CD14-positive monocyte (primary cell): ENCODE measurements around the gene SKIL. TPM values are rescaled to one million over a fixed set of nuclear protein-coding genes. Genes with fewer than 3 reads are reported as not detected.

Experiments
- DNase-seq, 3 donors: peaks; one replicate each; pipeline ENCODE4 v3.0.0-alpha.2; 2011 to 2022
- H2AFZ ChIP-seq: 2 replicates; pipeline ENCODE4 v1.6.0; 2012; ENCODE audit warnings: mild to moderate bottlenecking, low read depth, low read length, inconsistent platforms; ENCODE audit not compliant: insufficient read depth, poor library complexity, severe bottlenecking
- H3K27ac ChIP-seq, 2 donors: 1 replicate in 1 of 2; 2 replicates in 1 of 2; pipeline ENCODE4 v1.5.1; 2012 to 2013; ENCODE audit warnings: low read length in 2 of 2, control low read depth in 1 of 2, inconsistent platforms in 1 of 2, low read depth in 1 of 2, mild to moderate bottlenecking in 1 of 2
- H3K27me3 ChIP-seq, 2 donors: one replicate each; pipeline versions ENCODE4 v1.6.0 to v1.6.1; 2011 to 2013; ENCODE audit warnings: low read length in 2 of 2; ENCODE audit not compliant: control insufficient read depth in 2 of 2, insufficient read depth in 2 of 2
- H3K36me3 ChIP-seq, 2 donors: replicated peaks in 1 of 2; 1 replicate in 1 of 2; 2 replicates in 1 of 2; pipeline versions ENCODE4 v1.5.1 to v1.6.1; 2012 to 2013; ENCODE audit warnings: low read length in 2 of 2, control low read depth in 1 of 2, inconsistent platforms in 1 of 2, mild to moderate bottlenecking in 1 of 2; ENCODE audit not compliant: insufficient read depth in 2 of 2, control insufficient read depth in 1 of 2
- H3K4me1 ChIP-seq, 2 donors: 1 replicate in 1 of 2; 2 replicates in 1 of 2; pipeline versions ENCODE4 v1.5.1 to v1.6.1; 2012 to 2013; ENCODE audit warnings: low read length in 2 of 2, control low read depth in 1 of 2, inconsistent platforms in 1 of 2, mild to moderate bottlenecking in 1 of 2, moderate library complexity in 1 of 2; ENCODE audit not compliant: insufficient read depth in 2 of 2, control insufficient read depth in 1 of 2
- H3K4me2 ChIP-seq: replicated peaks from 2 replicates; pipeline ENCODE3; 2012; ENCODE audit warnings: low read length, moderate library complexity, mild to moderate bottlenecking; ENCODE audit not compliant: poor library complexity, severe bottlenecking; ENCODE audit errors: extremely low read depth
- H3K4me3 ChIP-seq, 3 experiments: fragments of 200-600 bp in 1 of 3; sonication (generic) in 1 of 3; replicated peaks in 1 of 3; 1 replicate in 2 of 3; 2 replicates in 1 of 3; pipeline ENCODE4 v1.5.1; 2011 to 2013; ENCODE audit warnings: low read length in 3 of 3, mild to moderate bottlenecking in 3 of 3, control low read depth in 2 of 3, low read depth in 2 of 3, inconsistent platforms in 1 of 3, moderate library complexity in 1 of 3
- H3K79me2 ChIP-seq: 2 replicates; pipeline ENCODE4 v1.6.0; 2012; ENCODE audit warnings: mild to moderate bottlenecking, control low read depth, inconsistent platforms, low read length, moderate library complexity; ENCODE audit not compliant: insufficient read depth
- H3K9ac ChIP-seq: 2 replicates; pipeline ENCODE4 v1.6.0; 2017; ENCODE audit warnings: low read length, mild to moderate bottlenecking; ENCODE audit not compliant: insufficient read depth, poor library complexity, severe bottlenecking
- H3K9me3 ChIP-seq, 2 donors: replicated peaks in 1 of 2; 1 replicate in 1 of 2; 2 replicates in 1 of 2; pipeline versions ENCODE4 v1.5.1 to v1.6.1; 2012 to 2013; ENCODE audit warnings: low read length in 2 of 2, control low read depth in 1 of 2; ENCODE audit not compliant: control insufficient read depth in 1 of 2, insufficient read depth in 1 of 2
- H4K20me1 ChIP-seq: 2 replicates; pipeline ENCODE4 v1.6.0; 2012; ENCODE audit warnings: mild to moderate bottlenecking, low read length, control low read depth, moderate library complexity; ENCODE audit not compliant: insufficient read depth
- H3K27ac Mint-ChIP-seq, 7 donors: one replicate each; pipeline ENCODE4 v1.8.0; 2020; ENCODE audit warnings: mild to moderate bottlenecking in 7 of 7, mixed read lengths in 7 of 7, moderate library complexity in 6 of 7, inconsistent platforms in 2 of 7
- H3K27me3 Mint-ChIP-seq, 3 donors: one replicate each; pipeline ENCODE4 v1.8.0; 2021 to 2022; ENCODE audit warnings: low read depth in 3 of 3, mild to moderate bottlenecking in 3 of 3, mixed read lengths in 3 of 3, moderate library complexity in 3 of 3, inconsistent platforms in 1 of 3
- H3K36me3 Mint-ChIP-seq, 2 donors: one replicate each; pipeline ENCODE4 v1.8.0; 2020; ENCODE audit warnings: mixed read lengths in 2 of 2, inconsistent platforms in 1 of 2, mild to moderate bottlenecking in 1 of 2
- H3K4me1 Mint-ChIP-seq: one replicate; pipeline ENCODE4 v1.8.0; 2020; ENCODE audit warnings: mild to moderate bottlenecking, mixed read lengths
- H3K4me3 Mint-ChIP-seq, 2 donors: one replicate each; pipeline ENCODE4 v1.8.0; 2020; ENCODE audit warnings: mild to moderate bottlenecking in 2 of 2, mixed read lengths in 2 of 2, moderate library complexity in 1 of 2
- H3K9me3 Mint-ChIP-seq, 7 donors: one replicate each; pipeline ENCODE4 v1.8.0; 2020 to 2022; ENCODE audit warnings: mixed read lengths in 7 of 7, mild to moderate bottlenecking in 6 of 7, moderate library complexity in 6 of 7, inconsistent platforms in 2 of 7
- WGBS: methylation state at CpG from one replicate; pipeline ENCODE4 v1.1.5; 2013; ENCODE audit warnings: missing lambda C conversion rate; ENCODE audit not compliant: insufficient coverage; 5-methylcytosine and 5-hydroxymethylcytosine counted together
- intact Hi-C, 2 donors: fragments of 100-400 bp; cut with micrococcal nuclease; formaldehyde crosslinking; loops; one replicate each; pipeline versions ENCODE4 v1.15.0 to v1.15.1; 2023
- polyA plus RNA-seq, 3 donors: library from polyadenylated mRNA; depleted of rRNA in 1 of 3; unstranded in 2 of 3; stranded (reverse) in 1 of 3; fragments of 300-500 nt in 2 of 3; fragments of >200 nt in 1 of 3; fragmentation: Illumina TruSeq in 2 of 3; gene quantifications; 1 replicate in 2 of 3; 2 replicates in 1 of 3; pipeline ENCODE4 v1.2.3, GENCODE V29; 2012 to 2021
- TF ChIP-seq, protein P1 (sequence below): fragments of 200-600 bp; IDR thresholded peaks from one replicate; pipeline ENCODE4 v1.8.0; 2022; ENCODE audit warnings: antibody characterized with exemption, mild to moderate bottlenecking

Gene SKIL
- polyA plus RNA-seq, 3 donors, result 7.5 to 13.4 (median 9.2) TPM

- H3K27ac Mint-ChIP-seq, result peak overlapping the region; percentile 65 to 85 (median 78)
- Histone ChIP-seq H3K36me3 (no peaks in the 10 kb centered on the region), H3K9me3 (no peaks in the 10 kb centered on the region), H3K79me2 (no peaks in the 10 kb centered on the region), H2AFZ (peak overlapping the region; percentile 9), H4K20me1 (no peaks in the 10 kb centered on the region), H3K4me2 (peak overlapping the region; percentile 33), H3K27ac (peak overlapping the region; percentile 13 to 52), H3K9ac (no peak overlapping the region), H3K27me3 (no peaks in the 10 kb centered on the region), H3K4me1 (peaks cover 17 to 22% of the 10 kb centered on the region in 2 donors), H3K4me3 (peak overlapping the region in 1 of 3 experiments; percentile 22)
- H3K36me3 Mint-ChIP-seq, result no peaks in the 10 kb centered on the region
- peak; percentile 67 to 74 (median 71) for DNase-seq
- 52% methylated on average over 3 of the region's 11 CpGs for WGBS
- intact Hi-C loops, result no loop called here
- H3K4me3 Mint-ChIP-seq, result peak overlapping the region; percentile 39 to 75
- TF ChIP-seq, protein P1, sequence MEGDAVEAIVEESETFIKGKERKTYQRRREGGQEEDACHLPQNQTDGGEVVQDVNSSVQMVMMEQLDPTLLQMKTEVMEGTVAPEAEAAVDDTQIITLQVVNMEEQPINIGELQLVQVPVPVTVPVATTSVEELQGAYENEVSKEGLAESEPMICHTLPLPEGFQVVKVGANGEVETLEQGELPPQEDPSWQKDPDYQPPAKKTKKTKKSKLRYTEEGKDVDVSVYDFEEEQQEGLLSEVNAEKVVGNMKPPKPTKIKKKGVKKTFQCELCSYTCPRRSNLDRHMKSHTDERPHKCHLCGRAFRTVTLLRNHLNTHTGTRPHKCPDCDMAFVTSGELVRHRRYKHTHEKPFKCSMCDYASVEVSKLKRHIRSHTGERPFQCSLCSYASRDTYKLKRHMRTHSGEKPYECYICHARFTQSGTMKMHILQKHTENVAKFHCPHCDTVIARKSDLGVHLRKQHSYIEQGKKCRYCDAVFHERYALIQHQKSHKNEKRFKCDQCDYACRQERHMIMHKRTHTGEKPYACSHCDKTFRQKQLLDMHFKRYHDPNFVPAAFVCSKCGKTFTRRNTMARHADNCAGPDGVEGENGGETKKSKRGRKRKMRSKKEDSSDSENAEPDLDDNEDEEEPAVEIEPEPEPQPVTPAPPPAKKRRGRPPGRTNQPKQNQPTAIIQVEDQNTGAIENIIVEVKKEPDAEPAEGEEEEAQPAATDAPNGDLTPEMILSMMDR, result no peak
- peaks cover 0 to 5% (median 2%) of the 10 kb centered on the region in 7 donors for H3K9me3 Mint-ChIP-seq
- H3K27me3 Mint-ChIP-seq, result peaks cover 0 to 3% (median 2%) of the 10 kb centered on the region in 3 donors
- peaks cover 16% of the 10 kb centered on the region for H3K4me1 Mint-ChIP-seq
Observed at GRCh38 chr3:170321321-170322034, 36.0 kb upstream of the SKIL start.

- H3K79me2 ChIP-seq, result no peaks in the 10 kb centered on the region
- TF ChIP-seq, protein P1, result no peak
- H3K4me1 ChIP-seq, result peaks cover 17 to 22% of the 10 kb centered on the region in 2 donors
- intact Hi-C loops, result no loop called here
- H3K27me3 Mint-ChIP-seq, result peaks cover 0 to 3% (median 0%) of the 10 kb centered on the region in 3 donors
- no peaks in the 10 kb centered on the region for H3K36me3 Mint-ChIP-seq
- H3K9me3 Mint-ChIP-seq, result peaks cover 0 to 7% (median 4%) of the 10 kb centered on the region in 7 donors
- H3K36me3 ChIP-seq, result no peaks in the 10 kb centered on the region
- H3K4me3 ChIP-seq, result no peak overlapping the region
- no peaks in the 10 kb centered on the region for H4K20me1 ChIP-seq
- no peaks in the 10 kb centered on the region for H3K27me3 ChIP-seq
- peak overlapping the region; percentile 6 for H2AFZ ChIP-seq
- H3K27ac ChIP-seq, result no peak overlapping the region
- H3K4me3 Mint-ChIP-seq, result no peak overlapping the region
- no peak overlapping the region for H3K4me2 ChIP-seq
- no peak for DNase-seq
- H3K4me1 Mint-ChIP-seq, result peaks cover 16% of the 10 kb centered on the region
- no peak overlapping the region for H3K27ac Mint-ChIP-seq
- H3K9me3 ChIP-seq, result peaks cover 0 to 8% of the 10 kb centered on the region in 2 donors
- WGBS, result 95% methylated on average over 3 of the region's 10 CpGs
- no peak overlapping the region for H3K9ac ChIP-seq
Observed at GRCh38 chr3:170322566-170323269, 34.8 kb upstream of the SKIL start.
